ENCODE measurements around the gene KCNJ16. TPM values are rescaled to one million over a fixed set of nuclear protein-coding genes. Genes with fewer than 3 reads are reported as not detected.

The KCNJ16 gene
- total and polyA plus RNA-seq, 9 of the 15 experiments (the other 6 are each of a cell fraction or from before 2014, with no cell fraction given): 0.01 to 0.75 (median 0.07) TPM; not detected in 4

DNA sequence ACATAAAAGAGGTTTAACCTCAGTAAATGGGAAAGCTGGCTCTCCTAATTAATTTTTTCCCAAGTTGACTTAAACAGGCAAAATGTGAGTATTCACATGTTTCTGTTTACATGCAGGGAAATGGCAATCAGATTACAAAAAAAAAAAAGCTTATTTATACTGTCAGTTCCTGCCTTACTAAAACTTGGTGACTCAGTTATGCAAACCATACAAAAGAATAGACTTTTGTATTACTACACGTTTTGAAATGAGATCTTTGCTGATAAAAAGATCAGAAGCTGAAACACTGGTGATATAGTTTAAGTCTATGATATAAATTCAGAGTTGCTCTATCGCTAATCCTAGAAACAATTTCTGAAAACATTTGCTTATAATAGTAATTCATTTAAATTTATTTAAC lies 85.0 kb downstream of the KCNJ16 start:
- H3K79me2 ChIP-seq (ENCODE audit: control insufficient read depth, insufficient read depth, low read length): no peaks in the 10 kb centered on the region
- no peaks in the 10 kb centered on the region for H3K9me3 ChIP-seq (replicated peaks; ENCODE audit: control insufficient read depth, insufficient read depth, low read depth, low read length)
- 0% methylated on average over 2 of the region's 2 CpGs for WGBS (ENCODE audit: insufficient coverage, low coverage, missing lambda C conversion rate)
- no peak overlapping the region for H3K27ac ChIP-seq (ENCODE audit: extremely low read depth, low read depth, low read length)
- ATAC-seq: no peak
- H3K9me1 ChIP-seq (ENCODE audit: control insufficient read depth, insufficient read depth, low read length): no peaks in the 10 kb centered on the region
- POLR2A ChIA-PET: no interaction called here
- intact Hi-C loops (cut with micrococcal nuclease) (loop anchor here (10.0 kb wide), 2 partner anchors 345 to 555 kb away; no protein-coding TSS in a partner anchor), in situ Hi-C loops (cut with MboI) (no loop called here)
- H2AFZ ChIP-seq (ENCODE audit: low read depth, low read length): no peak overlapping the region
- H3K9ac ChIP-seq (ENCODE audit: insufficient read depth in 1 of 2, low read depth in 2 of 2, low read length in 2 of 2): no peak overlapping the region
- no peaks in the 10 kb centered on the region for H3K4me1 ChIP-seq (replicated peaks in 1 of 2; ENCODE audit: control insufficient read depth in 2 of 2, insufficient read depth in 2 of 2, low read length in 2 of 2)
- no peaks in the 10 kb centered on the region for H4K20me1 ChIP-seq (replicated peaks; ENCODE audit: control insufficient read depth, insufficient read depth, low read length)
- DNase-seq (ENCODE audit: extremely low read depth in 1 of 4, low spot score in 3 of 4): no peak
- CTCF ChIA-PET (ENCODE audit: low intra/inter-chr PET ratio): no interaction called here
- no peaks in the 10 kb centered on the region for H3K36me3 ChIP-seq (ENCODE audit: control insufficient read depth, insufficient read depth, low read length)
- H3K4me2 ChIP-seq (ENCODE audit: insufficient read depth, low read length): no peak overlapping the region
- no peak overlapping the region for H3K4me3 ChIP-seq
- BruUV-seq (replicated peaks): no TSS peak
- H3K27me3 ChIP-seq (ENCODE audit: control insufficient read depth in 2 of 2, insufficient read depth in 2 of 2, low read length in 2 of 2): no peaks in the 10 kb centered on the region
- TF ChIP-seq CAMTA2 (CRISPR knock-in tag; conservative IDR thresholded peaks at IDR 0.05) (no peak), ZFP30 (CRISPR knock-in tag; IDR thresholded peaks at IDR 0.05; ENCODE audit: borderline replicate concordance) (no peak), NCOA4 (IDR thresholded peaks at IDR 0.05; ENCODE audit: partially characterized antibody) (no peak), DMBX1 (CRISPR knock-in tag; IDR thresholded peaks at IDR 0.05; ENCODE audit: borderline replicate concordance) (no peak), NUFIP1 (IDR thresholded peaks at IDR 0.05; ENCODE audit: partially characterized antibody) (no peak), POLR2G (IDR thresholded peaks at IDR 0.05; ENCODE audit: low read depth, low read length) (no peak), NR1H2 (CRISPR knock-in tag; IDR thresholded peaks at IDR 0.05) (no peak), GTF2A2 (tag; IDR thresholded peaks at IDR 0.05) (no peak), PCBP2 (IDR thresholded peaks at IDR 0.05; ENCODE audit: low read depth, low read length, poor library complexity, severe bottlenecking) (no peak)
- TF ChIP-seq, protein P1, sequence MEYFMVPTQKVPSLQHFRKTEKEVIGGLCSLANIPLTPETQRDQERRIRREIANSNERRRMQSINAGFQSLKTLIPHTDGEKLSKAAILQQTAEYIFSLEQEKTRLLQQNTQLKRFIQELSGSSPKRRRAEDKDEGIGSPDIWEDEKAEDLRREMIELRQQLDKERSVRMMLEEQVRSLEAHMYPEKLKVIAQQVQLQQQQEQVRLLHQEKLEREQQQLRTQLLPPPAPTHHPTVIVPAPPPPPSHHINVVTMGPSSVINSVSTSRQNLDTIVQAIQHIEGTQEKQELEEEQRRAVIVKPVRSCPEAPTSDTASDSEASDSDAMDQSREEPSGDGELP (CRISPR knock-in tag; IDR thresholded peaks at IDR 0.05; ENCODE audit: borderline replicate concordance): no peak
- TF ChIP-seq, protein P2, sequence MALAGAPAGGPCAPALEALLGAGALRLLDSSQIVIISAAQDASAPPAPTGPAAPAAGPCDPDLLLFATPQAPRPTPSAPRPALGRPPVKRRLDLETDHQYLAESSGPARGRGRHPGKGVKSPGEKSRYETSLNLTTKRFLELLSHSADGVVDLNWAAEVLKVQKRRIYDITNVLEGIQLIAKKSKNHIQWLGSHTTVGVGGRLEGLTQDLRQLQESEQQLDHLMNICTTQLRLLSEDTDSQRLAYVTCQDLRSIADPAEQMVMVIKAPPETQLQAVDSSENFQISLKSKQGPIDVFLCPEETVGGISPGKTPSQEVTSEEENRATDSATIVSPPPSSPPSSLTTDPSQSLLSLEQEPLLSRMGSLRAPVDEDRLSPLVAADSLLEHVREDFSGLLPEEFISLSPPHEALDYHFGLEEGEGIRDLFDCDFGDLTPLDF (CRISPR knock-in tag; IDR thresholded peaks at IDR 0.05): no peak
- FAIRE-seq: no peak
